ENCODE measurements around the gene RALGAPA1. TPM values are rescaled to one million over a fixed set of nuclear protein-coding genes. Genes with fewer than 3 reads are reported as not detected.

Gene RALGAPA1
- total RNA-seq, 1 donor from 2014 or later = 61.0 TPM

GRCh38 chr14:35835208-35835982 is 26.3 kb upstream of the RALGAPA1 start:
- H3K4me1 Mint-ChIP-seq (ENCODE audit: low read depth, unreplicated experiment) = no peaks in the 10 kb centered on the region
- no peaks in the 10 kb centered on the region for H3K27me3 Mint-ChIP-seq (ENCODE audit: unreplicated experiment)
- TF ChIP-seq, protein P1, sequence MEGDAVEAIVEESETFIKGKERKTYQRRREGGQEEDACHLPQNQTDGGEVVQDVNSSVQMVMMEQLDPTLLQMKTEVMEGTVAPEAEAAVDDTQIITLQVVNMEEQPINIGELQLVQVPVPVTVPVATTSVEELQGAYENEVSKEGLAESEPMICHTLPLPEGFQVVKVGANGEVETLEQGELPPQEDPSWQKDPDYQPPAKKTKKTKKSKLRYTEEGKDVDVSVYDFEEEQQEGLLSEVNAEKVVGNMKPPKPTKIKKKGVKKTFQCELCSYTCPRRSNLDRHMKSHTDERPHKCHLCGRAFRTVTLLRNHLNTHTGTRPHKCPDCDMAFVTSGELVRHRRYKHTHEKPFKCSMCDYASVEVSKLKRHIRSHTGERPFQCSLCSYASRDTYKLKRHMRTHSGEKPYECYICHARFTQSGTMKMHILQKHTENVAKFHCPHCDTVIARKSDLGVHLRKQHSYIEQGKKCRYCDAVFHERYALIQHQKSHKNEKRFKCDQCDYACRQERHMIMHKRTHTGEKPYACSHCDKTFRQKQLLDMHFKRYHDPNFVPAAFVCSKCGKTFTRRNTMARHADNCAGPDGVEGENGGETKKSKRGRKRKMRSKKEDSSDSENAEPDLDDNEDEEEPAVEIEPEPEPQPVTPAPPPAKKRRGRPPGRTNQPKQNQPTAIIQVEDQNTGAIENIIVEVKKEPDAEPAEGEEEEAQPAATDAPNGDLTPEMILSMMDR (IDR thresholded peaks at IDR 0.05; ENCODE audit: partially characterized antibody, unreplicated experiment) = no peak
- H3K27ac Mint-ChIP-seq (ENCODE audit: unreplicated experiment) = no peak overlapping the region
- H3K4me3 Mint-ChIP-seq (ENCODE audit: unreplicated experiment) = no peak overlapping the region
- DNase-seq = no peak
- H3K36me3 Mint-ChIP-seq (ENCODE audit: unreplicated experiment) = peaks cover 17% of the 10 kb centered on the region
- no peaks in the 10 kb centered on the region for H3K9me3 Mint-ChIP-seq (ENCODE audit: unreplicated experiment)

DNA sequence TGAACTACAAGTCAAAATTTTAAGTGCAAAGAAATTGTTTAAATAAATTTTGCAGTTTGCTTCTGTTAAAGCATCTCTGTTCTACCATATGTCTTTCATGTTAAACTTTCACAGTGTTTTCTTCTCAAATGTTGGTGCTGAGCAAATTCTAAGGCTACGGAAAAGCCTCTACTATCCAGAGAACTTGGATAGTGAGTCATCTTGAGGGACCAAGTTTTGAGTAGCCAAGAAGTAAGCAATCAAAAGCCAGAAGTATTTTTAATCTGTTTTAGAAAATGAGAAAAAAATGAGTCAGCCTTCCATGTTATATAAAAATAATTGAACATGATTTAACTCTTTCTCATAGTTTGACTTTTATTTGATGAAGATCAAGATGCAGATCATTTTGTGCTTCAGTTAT is 20.4 kb upstream of the RALGAPA1 start:
- Mint-ChIP-seq H3K27ac (ENCODE audit: unreplicated experiment) (no peak overlapping the region), H3K27me3 (ENCODE audit: unreplicated experiment) (peaks cover 2% of the 10 kb centered on the region), H3K9me3 (ENCODE audit: unreplicated experiment) (peaks cover 8% of the 10 kb centered on the region), H3K36me3 (ENCODE audit: unreplicated experiment) (no peaks in the 10 kb centered on the region), H3K4me1 (ENCODE audit: low read depth, unreplicated experiment) (peaks cover 9% of the 10 kb centered on the region), H3K4me3 (ENCODE audit: unreplicated experiment) (no peak overlapping the region)
- TF ChIP-seq, protein P1 (IDR thresholded peaks at IDR 0.05; ENCODE audit: partially characterized antibody, unreplicated experiment) = no peak
- no peak for DNase-seq

DNA sequence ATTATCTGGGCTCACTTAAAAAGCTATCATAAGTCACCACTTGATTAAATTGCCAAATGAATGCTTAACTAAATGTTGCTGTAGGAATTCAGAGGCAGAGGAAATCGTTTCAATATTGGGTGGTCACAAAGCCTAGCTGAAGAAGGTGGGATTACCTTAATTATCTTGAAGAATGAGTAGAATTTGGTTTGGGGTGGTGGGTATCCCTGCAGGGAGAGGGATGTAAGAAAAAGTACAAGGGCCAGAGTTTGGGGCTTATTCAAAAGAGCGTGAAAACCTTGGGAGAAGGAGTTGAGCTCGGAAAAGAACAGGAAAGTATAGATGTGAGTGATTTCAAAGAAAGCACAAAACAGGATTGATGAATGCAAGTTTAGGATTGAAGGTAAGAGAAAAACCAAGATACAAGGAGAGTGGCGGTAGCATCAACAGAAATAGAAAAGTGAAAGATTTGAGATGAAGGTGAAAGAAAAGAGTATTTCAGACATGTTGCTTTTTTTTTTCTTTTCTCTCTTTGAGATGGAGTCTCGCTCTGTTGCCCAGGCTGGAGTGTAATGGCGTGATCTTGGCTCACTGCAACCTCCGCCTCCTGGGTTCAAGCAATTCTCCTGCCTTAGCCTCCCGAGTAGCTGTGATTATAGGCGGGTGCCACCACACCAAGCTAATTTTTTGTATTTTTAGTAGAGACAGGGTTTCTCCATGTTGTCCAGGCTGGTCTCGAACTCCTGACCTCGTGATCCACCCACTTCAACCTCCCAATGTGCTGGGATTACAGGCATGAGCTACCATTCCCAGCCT is 18.8 kb upstream of the RALGAPA1 start:
- peaks cover 8% of the 10 kb centered on the region for H3K9me3 Mint-ChIP-seq (ENCODE audit: unreplicated experiment)
- H3K4me3 Mint-ChIP-seq (ENCODE audit: unreplicated experiment) = peak overlapping the region; percentile 91
- no peak overlapping the region for H3K27ac Mint-ChIP-seq (ENCODE audit: unreplicated experiment)
- DNase-seq = no peak
- no peaks in the 10 kb centered on the region for H3K36me3 Mint-ChIP-seq (ENCODE audit: unreplicated experiment)
- peaks cover 2% of the 10 kb centered on the region for H3K27me3 Mint-ChIP-seq (ENCODE audit: unreplicated experiment)
- TF ChIP-seq, protein P1 (IDR thresholded peaks at IDR 0.05; ENCODE audit: partially characterized antibody, unreplicated experiment) = no peak
- peaks cover 9% of the 10 kb centered on the region for H3K4me1 Mint-ChIP-seq (ENCODE audit: low read depth, unreplicated experiment)

DNA sequence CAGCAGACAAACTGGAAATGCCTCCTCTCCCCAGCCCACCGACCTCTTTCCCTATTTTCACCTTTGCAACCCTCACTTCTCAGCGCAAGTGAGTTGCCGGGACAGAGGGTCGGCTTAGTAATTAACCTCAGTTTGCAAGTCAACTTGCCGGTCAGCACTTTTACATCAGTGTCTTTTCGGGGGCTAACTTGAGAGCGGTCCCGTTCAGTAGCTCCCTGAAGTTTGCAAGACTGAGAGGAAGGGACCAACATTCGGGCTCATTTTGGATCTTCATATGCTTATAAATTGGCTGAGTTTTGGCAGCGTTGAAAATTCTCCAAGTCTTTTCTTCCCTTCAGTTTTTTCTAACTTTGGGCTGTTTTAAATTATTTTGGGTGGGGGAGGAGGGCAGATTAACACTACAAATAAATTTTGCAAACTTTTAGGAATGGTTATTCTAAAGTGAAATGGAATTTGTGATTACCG is 17.9 kb upstream of the RALGAPA1 start:
- TF ChIP-seq, protein P1 (IDR thresholded peaks at IDR 0.05; ENCODE audit: partially characterized antibody, unreplicated experiment) = no peak
- Mint-ChIP-seq H3K4me1 (ENCODE audit: low read depth, unreplicated experiment) (peaks cover 9% of the 10 kb centered on the region), H3K27ac (ENCODE audit: unreplicated experiment) (peak overlapping the region; percentile 40), H3K36me3 (ENCODE audit: unreplicated experiment) (no peaks in the 10 kb centered on the region), H3K9me3 (ENCODE audit: unreplicated experiment) (peaks cover 8% of the 10 kb centered on the region), H3K4me3 (ENCODE audit: unreplicated experiment) (peak overlapping the region; percentile 91), H3K27me3 (ENCODE audit: unreplicated experiment) (peaks cover 2% of the 10 kb centered on the region)
- DNase-seq = no peak
